Peyer's patch (tissue), 4 donors: ENCODE data around the gene TAS2R50.

Experiments used
- POLR2A ChIP-seq, 2 donors: fragments of 450-650 bp; IDR thresholded peaks; one replicate each; pipeline ENCODE4 v1.5.1; 2017; ENCODE audit warnings: antibody characterized with exemption in 2 of 2, mild to moderate bottlenecking in 2 of 2, moderate library complexity in 2 of 2
- TF ChIP-seq, protein P1 (sequence below), 6 experiments: fragments of 450-650 bp in 4 of 6; fragments of 200-600 bp in 2 of 6; sonication (generic) in 1 of 6; IDR thresholded peaks; one replicate each; pipeline ENCODE4 v1.5.1; 2017 to 2019; ENCODE audit warnings: antibody characterized with exemption in 6 of 6, mild to moderate bottlenecking in 3 of 6, moderate library complexity in 1 of 6

DNA sequence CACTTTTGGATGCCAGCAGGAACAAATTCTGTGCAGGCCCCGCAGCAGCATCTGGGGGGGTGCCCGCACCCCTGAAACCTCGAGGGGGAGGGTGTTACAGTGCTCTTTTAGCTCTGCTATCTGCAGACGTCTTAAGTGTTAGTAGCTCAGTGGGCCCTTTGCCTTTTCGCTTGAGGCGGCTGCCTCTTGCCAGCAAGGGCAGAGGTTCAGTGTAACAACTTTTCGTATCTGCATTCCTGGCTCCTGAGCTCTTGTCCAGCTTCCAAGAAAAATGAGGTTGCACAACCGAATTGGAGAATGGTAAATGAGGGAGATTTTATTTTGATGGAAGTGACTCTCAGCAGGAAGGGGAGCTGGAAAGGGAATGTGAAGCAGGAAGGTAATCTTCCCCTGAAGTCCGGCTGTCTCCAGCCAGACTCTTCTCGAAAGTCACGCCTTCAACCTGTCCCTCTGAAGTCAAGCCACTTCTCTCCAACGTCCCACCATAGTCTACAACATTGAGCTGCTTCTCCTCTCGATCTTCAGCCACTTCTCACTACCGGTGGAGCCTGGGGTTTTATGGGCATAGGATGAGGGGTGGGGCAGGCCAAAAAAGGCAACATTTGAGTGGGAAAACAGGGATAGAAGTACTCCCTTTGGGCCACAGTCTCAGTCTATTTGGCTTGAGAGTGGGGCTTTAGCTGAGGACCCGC lies 17.8 kb downstream of the TAS2R50 start:
- TF ChIP-seq, protein P1, sequence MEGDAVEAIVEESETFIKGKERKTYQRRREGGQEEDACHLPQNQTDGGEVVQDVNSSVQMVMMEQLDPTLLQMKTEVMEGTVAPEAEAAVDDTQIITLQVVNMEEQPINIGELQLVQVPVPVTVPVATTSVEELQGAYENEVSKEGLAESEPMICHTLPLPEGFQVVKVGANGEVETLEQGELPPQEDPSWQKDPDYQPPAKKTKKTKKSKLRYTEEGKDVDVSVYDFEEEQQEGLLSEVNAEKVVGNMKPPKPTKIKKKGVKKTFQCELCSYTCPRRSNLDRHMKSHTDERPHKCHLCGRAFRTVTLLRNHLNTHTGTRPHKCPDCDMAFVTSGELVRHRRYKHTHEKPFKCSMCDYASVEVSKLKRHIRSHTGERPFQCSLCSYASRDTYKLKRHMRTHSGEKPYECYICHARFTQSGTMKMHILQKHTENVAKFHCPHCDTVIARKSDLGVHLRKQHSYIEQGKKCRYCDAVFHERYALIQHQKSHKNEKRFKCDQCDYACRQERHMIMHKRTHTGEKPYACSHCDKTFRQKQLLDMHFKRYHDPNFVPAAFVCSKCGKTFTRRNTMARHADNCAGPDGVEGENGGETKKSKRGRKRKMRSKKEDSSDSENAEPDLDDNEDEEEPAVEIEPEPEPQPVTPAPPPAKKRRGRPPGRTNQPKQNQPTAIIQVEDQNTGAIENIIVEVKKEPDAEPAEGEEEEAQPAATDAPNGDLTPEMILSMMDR (IDR thresholded peaks at IDR 0.05): no peak
- no peak for TF ChIP-seq POLR2A (IDR thresholded peaks at IDR 0.05)
